Measurements from ENCODE around the gene LRG1.
A peak's percentile ranks its signal among the peaks of the same experiment; 100 is the strongest.
"Not testable (repeated sequence)": the region's sequence is repeated elsewhere in the genome, so short reads cannot be mapped to it uniquely, and the experiment has no call there.

Gene LRG1

DNA sequence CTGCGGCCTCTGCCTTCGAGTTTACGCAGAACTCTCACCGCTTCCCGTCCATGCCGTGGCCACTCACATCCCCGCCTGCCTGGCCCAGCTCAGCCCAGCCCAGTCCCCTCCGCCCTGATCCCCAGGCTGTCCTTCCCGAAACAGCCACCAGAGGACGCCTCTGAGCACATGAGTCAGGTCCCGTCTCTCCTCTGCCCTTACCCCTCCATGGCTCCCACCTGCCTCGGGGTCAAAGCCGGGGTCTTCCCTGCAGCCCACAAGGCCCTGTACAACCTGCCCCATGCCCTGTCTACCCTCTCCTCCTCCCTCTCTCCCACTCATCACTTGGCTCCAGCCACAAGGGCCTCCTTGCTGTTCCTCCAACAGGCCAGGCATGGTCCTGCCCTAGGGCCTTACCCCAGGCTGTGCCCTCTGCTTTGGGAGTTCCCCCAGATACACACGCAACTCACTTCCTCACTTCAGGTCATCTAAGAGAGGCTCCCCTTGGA, 27.8 kb upstream of the LRG1 start:
- H3K4me3 ChIP-seq (ENCODE audit: low read depth, low read length), result no peak overlapping the region
- in situ Hi-C loops (cut with HindIII; ENCODE audit: low sequenced_read_pairs), result no loop called here
- TF ChIP-seq, protein P1, sequence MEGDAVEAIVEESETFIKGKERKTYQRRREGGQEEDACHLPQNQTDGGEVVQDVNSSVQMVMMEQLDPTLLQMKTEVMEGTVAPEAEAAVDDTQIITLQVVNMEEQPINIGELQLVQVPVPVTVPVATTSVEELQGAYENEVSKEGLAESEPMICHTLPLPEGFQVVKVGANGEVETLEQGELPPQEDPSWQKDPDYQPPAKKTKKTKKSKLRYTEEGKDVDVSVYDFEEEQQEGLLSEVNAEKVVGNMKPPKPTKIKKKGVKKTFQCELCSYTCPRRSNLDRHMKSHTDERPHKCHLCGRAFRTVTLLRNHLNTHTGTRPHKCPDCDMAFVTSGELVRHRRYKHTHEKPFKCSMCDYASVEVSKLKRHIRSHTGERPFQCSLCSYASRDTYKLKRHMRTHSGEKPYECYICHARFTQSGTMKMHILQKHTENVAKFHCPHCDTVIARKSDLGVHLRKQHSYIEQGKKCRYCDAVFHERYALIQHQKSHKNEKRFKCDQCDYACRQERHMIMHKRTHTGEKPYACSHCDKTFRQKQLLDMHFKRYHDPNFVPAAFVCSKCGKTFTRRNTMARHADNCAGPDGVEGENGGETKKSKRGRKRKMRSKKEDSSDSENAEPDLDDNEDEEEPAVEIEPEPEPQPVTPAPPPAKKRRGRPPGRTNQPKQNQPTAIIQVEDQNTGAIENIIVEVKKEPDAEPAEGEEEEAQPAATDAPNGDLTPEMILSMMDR (IDR thresholded peaks at IDR 0.05; ENCODE audit: low read depth, low read length), result peak; percentile 94
- peak; percentile 31 for DNase-seq (ENCODE audit: low read depth, low spot score)

DNA sequence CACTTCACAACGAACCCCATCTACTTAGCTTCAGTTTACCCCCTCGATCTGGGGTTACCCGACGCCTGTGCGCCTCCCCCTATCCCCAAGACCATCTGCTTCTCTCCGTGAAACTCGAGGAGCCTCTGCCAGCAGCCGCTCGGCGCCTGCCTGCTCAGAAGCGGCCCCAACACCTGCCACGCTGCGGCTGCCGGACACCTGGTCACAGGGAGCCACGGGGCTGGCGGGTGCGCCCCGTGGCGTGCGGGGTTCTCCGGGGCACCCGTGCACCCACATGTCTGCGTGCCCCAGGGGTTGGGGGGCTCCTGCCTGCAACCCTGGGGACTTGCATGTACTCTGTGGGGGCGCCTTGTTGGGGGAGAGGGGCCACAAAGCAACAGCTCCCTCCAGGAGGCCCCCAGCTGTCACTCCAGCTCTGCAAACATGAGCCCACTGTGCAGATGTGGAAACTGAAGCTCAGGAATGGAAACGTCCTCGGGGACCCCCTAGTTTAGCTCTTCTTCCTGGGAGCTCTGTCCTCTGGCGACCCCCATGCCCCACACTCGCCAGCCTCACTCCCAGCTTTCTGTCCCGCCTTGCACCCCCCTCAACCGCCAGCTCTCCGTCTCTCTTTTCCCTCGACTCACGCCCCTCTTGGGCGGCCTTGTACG, 26.7 kb upstream of the LRG1 start:
- in situ Hi-C loops (cut with HindIII; ENCODE audit: low sequenced_read_pairs), result no loop called here

GRCh38 chr19:4563562-4563961, 23.7 kb upstream of the LRG1 start:
- DNase-seq (ENCODE audit: low read depth, low spot score); in situ Hi-C loops (cut with HindIII; ENCODE audit: low sequenced_read_pairs); H3K4me3 ChIP-seq (ENCODE audit: low read depth, low read length): not testable (repeated sequence)

More for the DNA sequence above, 26.7 kb upstream of the LRG1 start:
- TF ChIP-seq, protein P1 (IDR thresholded peaks at IDR 0.05; ENCODE audit: low read depth, low read length), result no peak
- no peak overlapping the region for H3K4me3 ChIP-seq (ENCODE audit: low read depth, low read length)
- DNase-seq (ENCODE audit: low read depth, low spot score), result no peak

DNA sequence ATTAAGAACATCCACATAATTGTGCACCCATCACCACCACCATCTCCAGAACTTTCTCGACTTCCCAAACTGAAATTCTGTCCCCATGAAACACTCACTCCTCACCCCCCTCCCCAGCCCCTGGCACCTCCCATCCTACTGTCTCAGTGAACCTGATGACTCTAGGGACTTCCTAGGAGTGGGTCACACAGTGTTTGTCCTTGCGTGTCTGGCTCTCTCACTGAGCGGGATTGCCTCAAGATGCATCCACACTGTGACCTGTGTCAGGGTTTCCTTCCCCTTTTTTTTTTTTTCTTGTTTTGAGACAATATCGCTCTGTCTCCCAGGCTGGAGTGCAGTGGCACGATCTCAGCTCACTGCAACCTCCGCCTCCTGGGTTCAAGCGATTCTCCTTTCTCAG, 22.2 kb upstream of the LRG1 start:
- DNase-seq (ENCODE audit: low read depth, low spot score); in situ Hi-C loops (cut with HindIII; ENCODE audit: low sequenced_read_pairs); H3K4me3 ChIP-seq (ENCODE audit: low read depth, low read length): not testable (repeated sequence)

DNA sequence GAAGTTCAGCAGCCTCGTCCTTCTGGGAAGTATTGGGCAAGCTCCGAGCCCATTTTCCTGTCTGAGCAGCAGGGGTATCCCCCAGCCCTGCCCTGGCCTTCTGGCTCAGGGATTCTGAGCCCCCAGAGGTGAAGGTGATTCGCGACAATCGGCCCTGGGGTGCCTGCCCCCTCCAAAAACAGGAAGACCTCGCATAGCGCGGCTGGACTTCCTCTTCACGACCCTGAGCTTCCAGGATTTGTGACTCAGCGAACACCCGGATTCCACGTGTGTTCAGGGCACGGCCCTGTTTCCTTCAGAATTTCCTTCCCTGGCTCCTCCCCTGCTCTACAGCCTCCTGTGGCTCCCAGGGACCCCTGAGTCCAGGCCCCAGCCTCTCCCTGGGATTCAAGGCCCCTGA, 19.7 kb upstream of the LRG1 start, which contains the start of gene SEMA6B:
Gene SEMA6B (minus strand): TSS at position 116 of the 400 bp plus-strand sequence. CDS start 1,227 bp downstream, outside the sequence.
- no peak within 1 kb of the TSS for H3K4me3 ChIP-seq (ENCODE audit: low read depth, low read length)
- in situ Hi-C loops (cut with HindIII; ENCODE audit: low sequenced_read_pairs), result no loop called here
- TF ChIP-seq, protein P1 (IDR thresholded peaks at IDR 0.05; ENCODE audit: low read depth, low read length), result no peak
- DNase-seq (ENCODE audit: low read depth, low spot score), result no peak

DNA sequence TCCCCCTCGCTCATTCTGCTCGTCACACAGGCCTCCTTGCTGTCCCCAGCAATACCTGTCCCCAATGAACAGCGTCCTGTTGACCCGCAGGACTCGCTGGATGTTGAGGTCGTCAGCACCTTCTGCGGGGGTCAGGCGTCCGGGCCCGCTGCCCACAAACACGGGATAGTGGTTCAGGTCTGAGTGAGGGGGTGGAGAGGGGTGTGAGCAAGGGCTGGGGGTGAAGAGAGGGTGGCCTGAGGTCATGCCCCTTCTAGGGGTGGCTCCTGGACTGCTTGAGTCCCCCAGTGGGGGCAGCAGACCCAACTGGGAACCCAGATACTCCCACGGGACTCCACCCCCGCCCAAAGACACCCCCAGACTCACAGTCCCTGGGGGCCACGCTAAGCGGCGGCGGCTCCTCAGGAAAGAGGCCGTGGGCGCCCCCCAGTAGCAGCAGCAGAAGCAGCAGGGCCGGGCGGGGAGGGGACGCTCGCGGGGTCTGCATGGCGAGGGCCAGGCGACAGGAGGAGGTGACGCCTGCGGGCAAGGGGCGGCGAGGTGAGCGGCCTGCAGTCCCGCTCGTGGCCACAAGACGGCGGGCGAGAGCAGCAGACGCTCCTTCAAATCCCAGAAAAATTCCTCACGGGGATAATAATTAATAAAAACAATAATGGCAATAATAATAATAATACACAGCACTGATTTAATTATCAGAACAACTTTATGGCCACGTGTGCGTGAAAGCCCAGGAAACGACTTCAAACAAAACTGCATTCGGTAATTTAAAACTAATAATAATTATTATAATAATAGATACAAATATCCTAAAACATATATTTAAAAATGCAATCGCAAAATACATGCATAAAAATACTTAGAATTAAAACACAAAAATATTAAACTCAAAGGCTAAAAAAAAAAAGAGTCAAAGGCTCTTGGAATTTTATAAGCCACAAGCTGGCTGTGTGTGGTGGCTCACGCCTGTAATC, 18.4 kb upstream of the LRG1 start:
- H3K4me3 ChIP-seq (ENCODE audit: low read depth, low read length), result no peak overlapping the region
- in situ Hi-C loops (cut with HindIII; ENCODE audit: low sequenced_read_pairs), result no loop called here
- TF ChIP-seq, protein P1 (IDR thresholded peaks at IDR 0.05; ENCODE audit: low read depth, low read length), result peak; percentile 99
- no peak for DNase-seq (ENCODE audit: low read depth, low spot score)

- no peak for DNase-seq (ENCODE audit: low read depth, low spot score)
- TF ChIP-seq, protein P1 (IDR thresholded peaks at IDR 0.05; ENCODE audit: low read depth, low read length), result peak; percentile 32
- in situ Hi-C loops (cut with HindIII; ENCODE audit: low sequenced_read_pairs), result no loop called here
- H3K4me3 ChIP-seq (ENCODE audit: low read depth, low read length), result no peak overlapping the region
Observed at GRCh38 chr19:4557144-4557970, 17.5 kb upstream of the LRG1 start.

Measured in astrocyte of the spinal cord (primary cell).